Measurements from ENCODE around the gene DDX20.
"Not testable (repeated sequence)": the region's sequence is repeated elsewhere in the genome, so short reads cannot be mapped to it uniquely, and the experiment has no call there.

DDX20 gene

DNA sequence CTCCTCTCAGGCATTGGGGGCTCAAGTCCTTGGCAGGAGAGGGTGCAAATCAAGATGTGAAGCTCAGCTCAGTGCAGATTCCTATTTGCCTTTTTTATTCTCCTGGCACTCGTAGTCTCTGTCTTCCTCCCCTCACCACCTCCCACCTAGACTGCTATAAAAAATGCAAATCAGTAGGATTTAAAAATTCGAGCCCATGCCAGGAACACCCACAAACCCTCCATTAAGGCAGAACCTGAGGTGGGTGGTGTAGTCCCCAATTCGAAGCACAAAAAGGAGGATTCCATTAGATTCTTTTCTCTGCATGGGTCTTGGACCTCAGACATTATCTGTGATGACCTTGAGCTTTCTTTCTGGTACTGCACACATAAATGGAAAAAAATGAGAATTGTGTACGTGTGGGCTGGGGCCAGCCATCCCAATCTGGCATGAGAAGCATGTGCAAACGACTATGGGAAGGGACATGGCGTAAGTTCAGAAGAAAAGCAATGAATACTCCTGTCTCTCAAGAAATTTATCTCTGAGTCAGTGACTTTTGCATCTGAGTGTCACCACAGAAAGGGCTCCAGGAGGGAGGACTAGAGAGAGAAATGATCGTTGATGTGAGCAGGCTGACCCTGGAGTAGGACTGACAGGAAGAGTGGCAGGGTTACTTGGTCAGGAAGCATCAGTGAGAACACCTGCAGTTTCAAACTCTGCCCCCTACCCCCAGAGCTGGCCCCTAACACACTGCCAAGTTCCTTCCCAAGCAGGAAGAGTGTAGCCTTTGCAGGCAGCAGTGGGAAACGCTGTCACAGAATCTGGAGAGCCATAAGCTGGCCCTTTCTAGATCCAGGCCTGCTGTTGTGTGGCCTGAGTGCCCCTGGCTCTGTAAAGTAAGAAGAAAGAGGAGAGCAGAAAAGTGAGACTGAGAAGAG is 18.2 kb upstream of the DDX20 start:
- Mint-ChIP-seq H3K36me3 (peaks cover 0 to 4% of the 10 kb centered on the region in 2 donors), H3K4me3 (peak overlapping the region; percentile 89 to 99), H3K27me3 (peaks cover 26 to 29% of the 10 kb centered on the region in 2 donors), H3K9me3 (no peaks in the 10 kb centered on the region), H3K4me1 (peaks cover 26 to 37% of the 10 kb centered on the region in 2 donors), H3K27ac (no peak overlapping the region)
- no peak for DNase-seq
- ATAC-seq (replicated peaks): no peak

GRCh38 chr1:111738133-111738435 is 17.6 kb upstream of the DDX20 start:
- Mint-ChIP-seq H3K27ac (no peak overlapping the region), H3K4me1 (peaks cover 25 to 37% of the 10 kb centered on the region in 2 donors), H3K36me3 (peaks cover 0 to 2% of the 10 kb centered on the region in 2 donors), H3K27me3 (peaks cover 29% of the 10 kb centered on the region in 2 donors), H3K9me3 (no peaks in the 10 kb centered on the region), H3K4me3 (peak overlapping the region; percentile 89 to 99)
- DNase-seq (no peak), ATAC-seq (replicated peaks) (no peak)

DNA sequence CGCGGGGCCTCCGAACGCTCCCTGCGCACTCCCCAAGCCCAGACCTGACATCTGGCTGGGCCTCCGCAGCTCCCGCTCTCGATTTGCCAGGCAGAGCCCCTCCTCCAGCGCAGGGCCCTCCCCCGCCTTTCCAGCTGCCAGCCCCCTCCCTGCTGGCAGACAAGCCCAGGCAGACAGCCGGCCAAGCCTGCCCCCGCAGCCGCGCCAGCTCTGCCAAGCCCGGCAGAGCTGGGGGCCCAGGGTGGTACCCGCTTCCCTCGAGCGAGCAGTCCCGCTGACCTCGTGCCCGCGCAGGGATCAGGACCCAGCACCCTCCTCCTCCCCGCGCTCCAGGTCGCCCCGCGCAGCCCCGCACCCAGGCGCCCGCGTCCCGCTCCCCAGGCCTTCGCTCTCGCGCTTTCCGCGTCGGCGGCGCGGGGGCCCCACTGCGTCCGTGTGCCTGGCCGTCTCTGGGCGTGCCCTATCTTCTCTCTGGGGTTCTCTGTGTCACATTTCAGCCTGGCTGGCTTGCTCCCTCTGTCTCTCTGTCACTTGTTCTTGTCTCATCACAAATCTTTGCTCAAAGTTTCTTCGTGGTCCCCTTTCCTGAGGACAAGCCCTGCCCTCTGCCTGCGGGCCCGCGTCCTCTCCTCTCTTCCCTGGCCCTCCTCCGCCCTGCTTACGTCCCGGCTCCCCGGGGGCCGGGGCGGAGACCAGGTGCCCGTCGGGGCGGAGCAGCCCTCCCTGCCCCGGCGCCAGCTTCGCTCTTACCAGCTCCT is 17.1 kb upstream of the DDX20 start:
- H3K36me3 Mint-ChIP-seq: no peaks in the 10 kb centered on the region
- peak overlapping the region; percentile 89 to 99 for H3K4me3 Mint-ChIP-seq
- H3K27ac Mint-ChIP-seq: peak overlapping the region; percentile 91
- peak; percentile 66 to 68 for ATAC-seq (replicated peaks)
- H3K27me3 Mint-ChIP-seq: peaks cover 29 to 30% of the 10 kb centered on the region in 2 donors
- peak; percentile 61 for DNase-seq
- H3K4me1 Mint-ChIP-seq: peaks cover 21 to 37% of the 10 kb centered on the region in 2 donors
- no peaks in the 10 kb centered on the region for H3K9me3 Mint-ChIP-seq

- peak within 1 kb of the TSS; percentile 91 for H3K27ac Mint-ChIP-seq
- ATAC-seq (replicated peaks) (peak; percentile 82 to 88), DNase-seq (peak; percentile 78)
- no peaks in the 10 kb centered on the region for H3K36me3 Mint-ChIP-seq
- peaks cover 29 to 33% of the 10 kb centered on the region in 2 donors for H3K27me3 Mint-ChIP-seq
- no peaks in the 10 kb centered on the region for H3K9me3 Mint-ChIP-seq
- H3K4me1 Mint-ChIP-seq: peaks cover 18 to 37% of the 10 kb centered on the region in 2 donors
- H3K4me3 Mint-ChIP-seq: peak within 1 kb of the TSS; percentile 89 to 99
These were observed 16.3 kb upstream of the DDX20 start, which contains the start of gene INKA2 for GRCh38 chr1:111739194-111739924. Gene INKA2, minus strand, starts transcription at chr1:111739395. Its CDS starts 153 bp downstream, at chr1:111739242.

GRCh38 chr1:111739925-111740765 is 15.6 kb upstream of the DDX20 start:
- DNase-seq: no peak
- H3K36me3 Mint-ChIP-seq: no peaks in the 10 kb centered on the region
- peak in 1 of 2 donors; percentile 10 for ATAC-seq (replicated peaks)
- H3K4me3 Mint-ChIP-seq: peak overlapping the region; percentile 89 to 99
- H3K27ac Mint-ChIP-seq: peak overlapping the region; percentile 82
- H3K9me3 Mint-ChIP-seq: no peaks in the 10 kb centered on the region
- peaks cover 29 to 33% of the 10 kb centered on the region in 2 donors for H3K27me3 Mint-ChIP-seq
- peaks cover 18 to 37% of the 10 kb centered on the region in 2 donors for H3K4me1 Mint-ChIP-seq

DNA sequence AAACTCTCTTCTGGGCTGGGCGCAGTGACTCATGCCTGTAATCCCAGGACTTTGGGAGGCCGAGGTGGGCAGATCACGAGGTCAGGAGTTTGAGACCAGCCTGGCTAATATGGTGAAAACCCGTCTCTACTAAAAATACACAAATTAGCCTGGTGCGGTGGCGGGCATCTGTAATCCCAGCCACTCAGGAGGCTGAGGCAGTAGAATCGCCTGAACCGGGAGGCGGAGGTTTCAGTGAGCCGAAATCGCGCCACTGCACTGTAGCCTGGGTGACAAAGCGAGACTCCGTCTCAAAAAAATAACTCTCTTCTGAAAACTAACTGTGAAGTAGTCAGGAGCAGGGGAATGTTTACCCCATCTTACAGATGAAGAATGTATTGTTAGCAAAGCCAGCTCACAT is 13.4 kb upstream of the DDX20 start:
- Mint-ChIP-seq H3K4me1 (peaks cover 20 to 42% of the 10 kb centered on the region in 2 donors), H3K27me3 (peaks cover 29 to 33% of the 10 kb centered on the region in 2 donors)
- ATAC-seq (replicated peaks); H3K4me3 Mint-ChIP-seq; H3K36me3 Mint-ChIP-seq; DNase-seq; H3K9me3 Mint-ChIP-seq; H3K27ac Mint-ChIP-seq: not testable (repeated sequence)

- Mint-ChIP-seq H3K4me3 (no peak overlapping the region), H3K27ac (no peak overlapping the region), H3K27me3 (peaks cover 22 to 33% of the 10 kb centered on the region in 2 donors), H3K4me1 (peaks cover 19 to 39% of the 10 kb centered on the region in 2 donors), H3K9me3 (peaks cover 3 to 4% of the 10 kb centered on the region in 2 donors), H3K36me3 (peaks cover 0 to 2% of the 10 kb centered on the region in 2 donors)
- no peak for ATAC-seq (replicated peaks)
- DNase-seq: no peak
These were observed 12.7 kb upstream of the DDX20 start for GRCh38 chr1:111742938-111743549.

DNA sequence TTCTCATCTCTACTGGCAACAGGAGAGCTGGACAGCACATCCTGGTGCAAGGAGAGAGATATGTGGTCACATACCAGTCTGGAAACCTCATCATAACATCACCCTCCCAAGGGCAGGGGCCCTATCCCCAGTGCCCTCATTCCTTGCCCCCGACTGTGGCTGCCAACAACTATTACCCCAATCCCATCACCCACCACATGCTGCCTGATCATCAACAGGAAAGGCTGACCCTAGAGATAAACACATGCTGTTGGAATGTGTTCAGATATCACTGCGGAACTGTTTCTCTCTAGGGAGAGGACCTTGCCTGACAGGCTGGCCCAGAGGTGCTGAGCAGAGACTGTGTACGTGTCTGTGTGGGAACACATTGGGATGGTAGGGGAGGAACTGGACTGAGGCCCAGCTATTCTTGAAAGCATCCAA is 12.0 kb upstream of the DDX20 start:
- Mint-ChIP-seq H3K27ac (no peak overlapping the region), H3K4me3 (no peak overlapping the region), H3K4me1 (peaks cover 20 to 36% of the 10 kb centered on the region in 2 donors), H3K27me3 (peaks cover 21 to 31% of the 10 kb centered on the region in 2 donors), H3K9me3 (peaks cover 3 to 4% of the 10 kb centered on the region in 2 donors), H3K36me3 (peaks cover 0 to 2% of the 10 kb centered on the region in 2 donors)
- DNase-seq: no peak
- no peak for ATAC-seq (replicated peaks)

DNA sequence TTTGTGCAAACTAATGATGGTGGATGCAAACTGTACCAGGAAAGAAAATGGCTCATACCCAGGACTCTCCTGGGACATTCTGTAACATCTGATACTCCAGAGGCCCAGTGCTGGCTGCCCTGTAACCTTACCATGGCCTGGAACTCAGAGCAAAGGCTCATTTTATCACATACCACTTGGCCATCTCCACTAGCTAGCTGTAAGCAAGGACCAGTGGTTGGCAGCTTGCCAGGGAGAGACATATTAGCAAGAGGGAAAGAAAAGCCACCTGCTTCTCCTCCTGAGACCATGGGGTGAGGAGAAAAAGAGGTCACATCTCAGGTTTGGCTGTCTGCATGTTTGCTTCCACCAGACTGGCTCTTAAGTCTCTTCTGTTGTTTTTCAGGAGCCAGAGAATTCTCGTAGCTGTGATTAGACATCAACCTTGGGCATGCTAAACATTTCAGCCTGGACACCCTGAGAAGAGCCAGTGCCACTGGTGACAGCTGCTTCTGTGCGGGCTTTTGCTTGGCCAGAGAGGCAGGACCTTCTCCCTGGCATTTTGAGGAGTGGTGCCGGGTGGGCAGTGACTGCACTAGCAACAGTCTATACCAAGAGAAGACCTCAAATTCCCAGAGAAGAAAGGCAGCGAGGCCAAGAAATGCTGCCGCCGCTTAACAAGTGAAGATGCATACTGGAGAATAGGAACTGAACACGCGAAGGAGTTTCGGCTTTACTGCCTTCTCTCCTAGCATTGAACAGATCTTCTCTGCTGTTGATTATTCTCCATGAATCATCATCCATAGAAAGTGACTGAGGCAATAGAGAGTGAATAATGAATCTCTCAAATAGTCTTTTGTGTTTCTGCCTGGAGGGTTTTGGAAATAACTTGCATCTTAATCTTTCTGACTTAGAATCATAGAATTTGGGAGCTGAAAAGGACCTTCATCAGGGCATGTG is 9.8 kb upstream of the DDX20 start:
- H3K27me3 Mint-ChIP-seq: peaks cover 8 to 18% of the 10 kb centered on the region in 2 donors
- H3K9me3 Mint-ChIP-seq: peaks cover 3 to 4% of the 10 kb centered on the region in 2 donors
- no peak overlapping the region for H3K27ac Mint-ChIP-seq
- peaks cover 9 to 19% of the 10 kb centered on the region in 2 donors for H3K4me1 Mint-ChIP-seq
- peaks cover 0 to 2% of the 10 kb centered on the region in 2 donors for H3K36me3 Mint-ChIP-seq
- H3K4me3 Mint-ChIP-seq: no peak overlapping the region
- ATAC-seq (replicated peaks) (no peak), DNase-seq (no peak)

- Mint-ChIP-seq H3K4me1 (peaks cover 9 to 16% of the 10 kb centered on the region in 2 donors), H3K9me3 (peaks cover 3 to 4% of the 10 kb centered on the region in 2 donors), H3K4me3 (no peak overlapping the region), H3K36me3 (peaks cover 0 to 2% of the 10 kb centered on the region in 2 donors), H3K27me3 (peaks cover 1 to 13% of the 10 kb centered on the region in 2 donors), H3K27ac (no peak overlapping the region)
- no peak for DNase-seq
- ATAC-seq (replicated peaks): no peak
These were observed 9.1 kb upstream of the DDX20 start for GRCh38 chr1:111746614-111746999.

DNA sequence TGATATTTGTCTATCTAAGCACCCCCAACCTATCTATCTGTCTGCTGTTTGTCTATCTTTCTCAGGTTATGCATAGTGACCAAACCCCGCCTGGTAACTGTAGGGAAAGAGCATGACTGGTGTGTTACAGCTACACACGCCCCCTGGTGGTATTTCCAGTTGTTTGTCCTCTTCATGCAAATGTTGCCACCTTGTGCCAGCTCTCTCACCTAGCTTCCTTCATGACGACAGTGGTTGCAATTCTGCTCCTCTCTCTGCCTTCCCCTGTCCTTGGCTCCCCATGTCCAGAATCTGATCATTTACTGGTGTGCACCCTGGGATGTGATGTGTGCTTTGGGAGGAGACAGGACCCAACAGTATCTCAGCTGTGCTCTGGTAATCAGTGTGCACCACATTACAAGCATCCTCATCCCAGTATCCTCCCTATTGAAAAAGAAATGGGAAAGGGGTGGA is 8.4 kb upstream of the DDX20 start:
- H3K27me3 Mint-ChIP-seq: peaks cover 0 to 8% of the 10 kb centered on the region in 2 donors

GRCh38 chr1:111747947-111748346 is 7.8 kb upstream of the DDX20 start:
- DNase-seq (no peak), ATAC-seq (replicated peaks) (no peak)
- Mint-ChIP-seq H3K27me3 (peaks cover 0 to 4% of the 10 kb centered on the region in 2 donors), H3K4me1 (peaks cover 9 to 23% of the 10 kb centered on the region in 2 donors), H3K36me3 (peaks cover 0 to 2% of the 10 kb centered on the region in 2 donors), H3K27ac (no peak overlapping the region), H3K4me3 (no peak overlapping the region), H3K9me3 (peaks cover 3 to 4% of the 10 kb centered on the region in 2 donors)

More for the DNA sequence above, 8.4 kb upstream of the DDX20 start:
- peak overlapping the region; percentile 6 for H3K27ac Mint-ChIP-seq
- H3K4me3 Mint-ChIP-seq: no peak overlapping the region
- peaks cover 9 to 23% of the 10 kb centered on the region in 2 donors for H3K4me1 Mint-ChIP-seq
- H3K36me3 Mint-ChIP-seq: peaks cover 0 to 2% of the 10 kb centered on the region in 2 donors
- ATAC-seq (replicated peaks) (peak; percentile 83 to 84), DNase-seq (peak; percentile 17)
- peaks cover 3 to 4% of the 10 kb centered on the region in 2 donors for H3K9me3 Mint-ChIP-seq
